ENCODE data around the gene ZC3H4. TPM values are rescaled to one million over a fixed set of nuclear protein-coding genes. Genes with fewer than 3 reads are reported as not detected.

The ZC3H4 gene
- total and polyA plus RNA-seq, 10 of the 15 experiments (the other 5 are each of a cell fraction or from before 2014, with no cell fraction given) = 5.1 to 86.3 (median 15.5) TPM

- TF ChIP-seq PKNOX1 (IDR thresholded peaks at IDR 0.05) = peak; percentile 61; the same call in 1 of the 2 replicates
- TF ChIP-seq E2F8 (IDR thresholded peaks at IDR 0.05; ENCODE audit: low read depth, partially characterized antibody) = peak; percentile 57
- TF ChIP-seq TCF3 (IDR thresholded peaks at IDR 0.05; ENCODE audit: borderline replicate concordance, insufficient read depth, low read depth, low read length) = 0 out of 2 replicates have a peak, but pooled peaks have one; percentile 23
- TF ChIP-seq MAX (IDR thresholded peaks at IDR 0.05; ENCODE audit: low read depth, low read length) = peak; percentile 98
- TF ChIP-seq TBL1XR1 (IDR thresholded peaks at IDR 0.05; ENCODE audit: low read depth, low read length) = peak; percentile 57; the same call in 1 of the 2 replicates
- no peak; the same call in none of the 2 replicates for TF ChIP-seq RELB (IDR thresholded peaks at IDR 0.05; ENCODE audit: low read depth)
- no peak for TF ChIP-seq CTCF (IDR thresholded peaks at IDR 0.05 in 2 of 3, conservative IDR thresholded peaks at IDR 0.05 in 1 of 3; ENCODE audit: control insufficient read depth in 2 of 3, extremely low read depth in 1 of 3, insufficient read depth in 1 of 3, low read depth in 3 of 3, low read length in 3 of 3)
- TF ChIP-seq JUNB (IDR thresholded peaks at IDR 0.05) = peak; percentile 53; the same call in 1 of the 2 replicates
- no peak for TF ChIP-seq WRNIP1 (IDR thresholded peaks at IDR 0.05; ENCODE audit: borderline replicate concordance, low read depth, low read length)
- no peak for TF ChIP-seq SUPT20H (IDR thresholded peaks at IDR 0.05; ENCODE audit: borderline replicate concordance, control insufficient read depth, low read depth, low read length)
- peak; percentile 98 for TF ChIP-seq CREB1 (IDR thresholded peaks at IDR 0.05; ENCODE audit: low read depth)
- peak; percentile 98 for TF ChIP-seq YY1 (IDR thresholded peaks at IDR 0.05; ENCODE audit: low read depth, low read length)
- TF ChIP-seq ZNF217 (IDR thresholded peaks at IDR 0.05) = no peak
- TF ChIP-seq RAD51 (IDR thresholded peaks at IDR 0.05) = peak; percentile 98
- TF ChIP-seq ZNF687 (IDR thresholded peaks at IDR 0.05) = peak; percentile 40; the same call in 1 of the 2 replicates
- TF ChIP-seq RCOR1 (conservative IDR thresholded peaks at IDR 0.05; ENCODE audit: low read depth, low read length) = no peak
These were observed at the start of gene ZC3H4 (continued) for GRCh38 chr19:47112997-47113849.

Measured in GM12878 (cell line).